Stimulated activated CD4-positive, alpha-beta T cell treated with anti-CD3 and anti-CD28 coated beads, Interleukin-12 subunit alpha, Interleukin-12 subunit beta, amount 100 ng/mL, for 48 hours (primary cell): ENCODE measurements around the gene RAB11FIP4.

ENCODE experiments used
- DNase-seq, 3 donors: peaks; one replicate each; pipeline ENCODE4 v3.0.0-alpha.2; 2020; ENCODE audit warnings: low read depth in 2 of 3, low spot score in 1 of 3

The RAB11FIP4 gene

DNA sequence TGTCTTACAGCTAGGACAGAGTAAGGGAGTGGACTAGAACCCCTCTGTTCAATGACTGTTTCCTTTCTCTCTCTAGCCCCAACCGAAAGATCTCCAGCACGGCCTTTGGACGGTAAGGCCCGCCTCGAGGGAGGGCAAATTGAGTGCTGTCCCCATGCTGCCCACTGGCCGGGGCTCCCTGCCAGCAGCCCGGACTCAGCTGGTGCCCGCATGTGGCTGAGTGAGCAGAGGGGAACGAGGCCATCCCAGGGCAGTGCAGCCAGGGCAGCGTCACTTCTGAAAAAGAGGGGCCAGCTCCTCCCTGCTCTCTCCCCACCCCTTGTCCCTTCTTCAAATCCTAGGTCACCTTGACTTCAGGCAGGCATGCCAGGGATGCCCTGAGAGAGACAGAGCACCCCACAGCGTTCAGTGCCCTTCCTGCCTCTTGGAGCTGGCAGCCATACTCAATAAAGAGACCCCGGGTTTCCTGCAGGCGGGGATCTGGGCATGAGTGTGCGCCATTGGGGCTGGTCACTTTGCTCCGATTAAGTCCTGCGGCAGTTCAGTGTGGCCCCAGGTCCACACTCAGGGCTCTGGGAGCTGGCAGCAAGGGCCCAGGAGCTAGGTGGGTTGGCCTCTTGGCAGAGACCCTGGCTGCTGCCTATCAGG lies 130.9 kb downstream of the RAB11FIP4 start:
- no peak for DNase-seq

DNA sequence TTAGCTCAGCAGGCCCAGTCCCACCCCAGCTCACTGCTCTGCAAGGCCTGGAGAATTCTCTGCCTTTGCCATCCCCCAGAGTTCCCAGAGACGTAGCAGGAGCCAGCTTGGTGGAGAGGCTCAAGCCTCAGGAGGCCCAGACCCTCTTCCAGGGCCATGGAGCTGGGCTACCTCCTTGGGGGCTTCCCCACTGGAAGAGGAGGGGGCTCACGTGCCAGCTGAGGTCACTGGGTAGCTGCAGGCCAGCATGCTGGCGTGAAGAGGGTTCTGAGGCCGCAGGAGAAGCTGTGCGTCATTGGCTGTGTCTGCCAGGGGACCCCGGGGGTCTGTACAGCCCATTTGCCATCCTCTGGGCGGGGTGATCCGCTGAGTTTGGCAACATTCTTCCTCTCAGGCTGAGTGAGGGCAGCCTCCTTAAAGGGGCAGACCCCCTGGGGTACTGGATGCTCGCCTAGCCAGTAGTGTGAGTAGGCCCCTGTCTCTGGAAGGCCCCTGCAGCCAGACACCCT lies 131.6 kb downstream of the RAB11FIP4 start:
- DNase-seq: no peak

DNA sequence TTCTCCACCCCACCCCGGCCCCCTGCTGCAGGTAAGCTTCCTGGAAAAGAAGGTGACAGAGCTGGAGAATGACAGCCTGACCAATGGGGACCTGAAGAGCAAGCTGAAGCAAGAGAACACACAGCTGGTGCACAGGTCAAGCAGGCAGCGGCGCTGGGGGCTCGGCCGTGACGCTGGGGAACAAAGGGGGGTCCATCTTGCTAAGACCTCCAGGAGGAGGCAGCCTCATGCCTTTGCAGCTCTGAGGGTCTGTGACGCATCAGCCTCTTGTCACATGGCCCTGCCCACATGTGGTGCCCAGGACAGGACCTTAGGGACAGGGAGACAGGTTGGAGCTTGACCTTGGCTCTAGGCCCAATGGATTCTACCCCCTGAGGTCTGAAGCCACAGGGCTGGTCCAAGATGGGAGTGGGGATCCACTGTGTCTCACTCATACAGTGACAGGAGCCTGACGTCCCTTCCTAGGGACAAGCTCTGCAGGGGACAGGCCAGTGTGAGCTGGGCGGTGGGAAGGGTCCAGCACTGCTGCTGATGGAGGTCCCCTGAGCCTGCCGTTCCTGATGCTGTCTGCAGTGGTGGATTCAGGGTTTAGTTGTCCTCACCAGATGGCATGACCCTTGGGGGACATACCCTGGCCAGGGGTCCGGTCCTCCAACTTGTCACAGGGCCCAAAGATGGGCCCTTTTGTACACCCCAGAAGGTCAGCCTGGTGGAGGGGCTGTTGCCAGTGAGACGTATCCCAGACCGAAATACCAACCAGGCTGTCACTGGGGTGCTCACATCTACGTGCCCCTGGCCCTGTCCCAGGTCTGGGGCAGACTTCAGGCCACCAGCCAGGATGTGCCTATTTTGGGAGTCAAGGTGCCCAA lies 132.6 kb downstream of the RAB11FIP4 start:
- no peak for DNase-seq

DNA sequence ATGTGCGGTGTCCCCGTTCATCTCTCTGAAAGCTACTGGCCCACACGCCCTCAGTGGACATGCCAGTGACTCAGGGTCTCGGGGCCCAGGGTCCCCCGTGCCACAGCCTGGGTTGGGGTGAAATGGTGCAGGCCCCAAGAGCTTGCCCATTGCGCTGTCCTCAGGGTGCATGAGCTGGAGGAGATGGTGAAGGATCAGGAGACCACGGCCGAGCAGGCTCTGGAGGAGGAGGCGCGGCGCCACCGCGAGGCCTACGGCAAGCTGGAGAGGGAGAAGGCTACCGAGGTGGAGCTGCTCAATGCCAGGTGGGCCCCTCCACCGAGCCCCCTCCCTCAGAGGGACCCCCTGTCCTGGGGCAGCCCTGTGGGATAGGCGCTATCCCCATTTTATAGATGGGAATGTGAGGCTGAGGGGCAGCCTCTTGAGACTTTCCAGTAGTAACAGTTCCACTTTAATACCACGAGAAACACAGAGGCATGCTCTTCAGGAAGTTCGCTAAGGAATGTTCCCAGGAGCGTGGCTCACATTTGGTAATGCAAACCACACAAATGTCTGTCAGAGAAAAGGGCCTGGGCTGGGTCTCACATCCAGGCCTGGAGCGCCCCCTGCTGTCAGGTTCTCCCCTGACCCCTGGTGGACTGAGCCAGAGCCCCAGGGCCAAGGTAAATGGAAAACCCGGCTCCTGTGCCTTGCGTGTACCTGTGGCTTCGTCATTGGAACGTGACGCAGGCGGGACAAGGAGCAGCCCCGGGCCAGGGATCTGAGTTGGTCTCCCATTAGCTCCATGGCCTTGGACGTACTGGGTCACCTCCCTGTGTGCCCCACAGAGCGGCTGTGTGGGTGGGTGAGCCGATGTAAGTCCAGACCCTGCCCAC lies 133.7 kb downstream of the RAB11FIP4 start:
- peak; percentile 68 to 93 (median 83) for DNase-seq

DNA sequence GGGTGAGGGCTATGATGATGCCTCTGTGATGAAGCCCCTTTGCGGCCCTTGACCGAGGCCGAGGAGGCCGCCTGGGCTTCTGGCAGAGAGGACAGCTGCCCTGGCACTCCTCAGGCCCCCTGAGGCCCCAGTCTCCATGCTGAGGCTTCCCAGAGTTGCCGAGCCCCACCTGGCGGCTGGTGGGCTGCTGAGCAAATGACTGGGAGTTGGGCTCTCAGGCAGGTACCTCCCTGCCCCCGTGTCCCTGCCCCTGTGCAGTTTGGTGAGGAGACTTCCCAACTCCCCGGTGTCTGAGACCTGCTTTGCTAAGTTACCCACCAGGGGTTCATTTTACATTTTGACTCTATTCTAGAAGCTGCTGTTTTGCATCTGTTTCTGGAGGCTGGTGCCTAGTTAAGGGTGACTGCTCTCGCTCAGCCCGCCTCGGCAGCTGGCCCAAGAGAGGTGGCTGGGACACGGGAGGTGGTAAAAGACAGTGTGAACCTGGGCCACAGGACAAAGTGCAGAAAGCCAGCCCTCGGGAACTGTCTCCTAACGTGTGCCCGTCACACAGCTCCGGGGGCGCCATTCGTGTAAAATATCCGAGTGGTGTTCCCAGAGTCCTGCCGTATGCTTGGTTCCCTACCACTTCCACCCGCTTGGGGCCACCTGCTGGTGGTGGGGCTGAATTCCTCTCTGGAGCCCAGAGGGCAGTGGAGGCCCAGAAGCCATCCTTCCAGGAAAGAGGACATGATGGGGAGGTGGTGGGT lies 134.5 kb downstream of the RAB11FIP4 start:
- DNase-seq: no peak

DNA sequence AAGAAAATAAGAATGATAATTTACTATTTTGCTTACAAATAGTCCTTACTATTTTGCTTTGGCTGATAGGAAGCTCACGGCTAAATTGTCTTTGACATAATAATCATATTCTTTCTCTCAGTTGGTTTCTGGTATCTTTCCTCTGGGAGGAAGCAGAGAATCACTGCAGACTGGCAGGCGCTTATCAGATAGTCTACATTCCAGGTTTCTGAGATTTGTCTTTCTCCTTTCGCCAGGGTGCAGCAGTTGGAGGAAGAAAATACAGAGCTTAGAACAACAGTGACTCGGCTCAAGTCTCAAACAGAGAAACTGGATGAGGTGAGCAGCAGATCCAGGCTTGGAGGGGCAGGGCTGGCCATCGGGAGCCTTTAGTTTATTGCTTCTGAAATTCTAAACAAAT lies 136.1 kb downstream of the RAB11FIP4 start:
- no peak for DNase-seq

DNA sequence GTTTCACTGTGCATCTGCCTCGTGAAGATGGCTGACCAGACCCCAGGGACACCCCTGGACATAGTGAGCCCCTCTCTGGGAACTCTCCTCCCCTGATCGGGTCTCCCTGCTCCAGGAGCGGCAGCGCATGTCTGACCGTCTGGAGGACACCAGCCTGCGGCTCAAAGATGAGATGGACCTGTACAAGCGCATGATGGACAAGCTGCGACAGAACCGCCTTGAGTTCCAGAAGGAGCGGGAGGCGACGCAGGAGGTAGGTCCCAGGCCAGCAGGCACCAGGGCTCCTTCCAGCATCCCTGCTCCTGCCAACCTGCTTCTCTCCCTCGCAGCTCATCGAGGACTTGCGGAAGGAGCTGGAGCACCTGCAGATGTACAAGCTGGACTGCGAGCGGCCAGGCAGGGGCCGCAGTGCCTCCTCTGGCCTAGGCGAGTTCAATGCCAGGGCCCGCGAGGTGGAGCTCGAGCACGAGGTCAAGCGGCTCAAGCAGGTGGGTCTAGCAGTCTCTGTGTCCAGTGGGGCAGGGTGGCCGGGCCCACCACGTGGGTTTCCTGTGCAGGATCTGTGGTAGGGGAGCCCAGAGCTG lies 136.9 kb downstream of the RAB11FIP4 start:
- no peak for DNase-seq

DNA sequence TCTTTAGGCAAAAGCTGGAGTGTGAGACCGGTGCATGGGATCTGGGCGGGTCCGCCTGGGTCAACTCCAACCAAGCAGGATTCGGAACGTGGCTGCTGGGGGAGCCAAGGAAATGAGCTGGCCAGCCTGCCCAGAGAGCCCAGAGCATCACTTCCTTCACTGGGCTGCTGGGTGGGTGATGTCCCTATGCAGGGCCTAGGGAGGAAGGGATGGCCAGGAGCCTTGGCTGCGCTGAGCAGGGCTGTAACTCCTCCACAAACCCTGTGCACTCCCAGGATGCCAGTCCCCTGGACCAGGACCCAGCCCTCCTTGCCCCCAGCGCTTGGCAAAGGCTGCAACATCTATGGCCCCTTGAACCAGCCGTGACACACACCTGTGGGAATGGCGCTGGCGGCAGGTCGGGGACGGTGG lies 138.4 kb downstream of the RAB11FIP4 start:
- DNase-seq: no peak

DNA sequence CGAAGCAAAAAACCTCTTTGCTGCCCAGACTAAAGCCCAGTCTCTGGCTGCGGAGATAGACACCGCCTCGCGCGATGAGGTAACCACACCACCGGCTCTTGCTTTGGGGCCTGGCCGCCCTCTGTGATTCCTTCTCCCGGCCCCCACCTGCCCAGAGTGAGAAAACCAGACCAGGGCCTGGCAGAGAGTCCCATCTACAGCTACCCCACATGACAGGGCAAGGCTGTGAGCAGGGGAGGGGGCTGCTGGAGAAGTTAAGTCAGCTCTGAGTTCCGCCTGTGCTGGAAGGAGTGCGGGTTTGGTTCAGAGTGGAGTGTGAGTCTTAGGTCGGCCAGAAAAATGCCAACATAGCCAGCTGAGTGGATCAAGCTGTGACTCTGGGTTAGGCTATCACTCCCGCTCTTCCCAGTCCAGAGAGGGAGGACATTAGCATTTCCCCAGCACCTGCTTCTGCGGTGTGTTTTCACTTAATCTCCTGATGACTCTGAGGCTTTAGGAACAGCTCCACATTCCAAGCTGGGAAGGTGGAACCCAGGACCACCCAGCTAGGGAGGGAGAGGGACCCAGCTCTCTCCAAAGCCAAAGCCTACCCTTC lies 139.0 kb downstream of the RAB11FIP4 start:
- no peak for DNase-seq

DNA sequence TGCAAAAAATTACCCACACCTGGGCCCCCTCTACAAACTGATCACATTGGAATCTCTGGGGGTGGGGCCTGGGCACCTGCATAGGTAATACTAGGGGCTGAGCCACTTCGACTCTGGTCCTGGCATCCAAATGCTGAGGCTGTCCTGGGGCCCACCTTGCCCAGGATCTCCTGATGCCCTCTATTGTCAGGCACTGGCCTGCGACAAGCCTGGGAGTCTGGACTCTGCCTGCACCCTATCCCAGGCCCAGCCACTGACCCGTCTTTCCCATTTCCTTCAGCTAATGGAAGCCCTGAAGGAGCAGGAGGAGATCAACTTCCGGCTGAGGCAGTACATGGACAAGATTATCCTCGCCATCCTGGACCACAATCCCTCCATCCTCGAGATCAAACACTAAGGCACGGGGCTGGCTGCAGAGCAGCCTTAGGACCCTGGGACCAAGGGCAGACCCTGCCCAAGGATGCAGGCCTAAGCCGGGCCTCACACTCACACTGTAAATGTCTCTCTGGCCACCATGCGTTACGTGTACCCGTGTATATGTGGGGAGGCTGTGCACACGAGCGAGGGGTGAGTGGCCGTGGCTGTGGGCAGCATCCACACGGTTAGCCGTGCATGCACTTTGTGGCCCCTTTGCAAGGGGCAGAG lies 140.0 kb downstream of the RAB11FIP4 start:
- DNase-seq: no peak

DNA sequence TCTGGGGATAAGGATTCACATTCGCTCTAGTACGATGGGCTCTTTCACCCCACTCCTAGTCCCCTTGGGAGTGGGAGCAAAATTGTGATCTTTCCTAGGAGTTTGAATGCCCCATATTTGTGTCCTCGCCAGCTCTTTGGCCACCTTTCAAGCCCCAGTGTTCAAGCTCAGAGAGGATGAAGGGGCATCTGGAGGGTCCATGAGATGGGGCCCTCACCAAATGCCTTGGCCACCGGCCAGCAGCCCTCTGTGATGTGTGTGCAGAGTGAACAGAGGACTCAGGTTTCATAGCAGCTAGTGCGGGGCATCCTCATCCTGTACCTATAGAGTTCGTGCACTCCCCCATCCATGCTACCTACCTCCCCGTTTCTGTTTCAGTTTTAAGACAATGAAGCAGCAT lies 140.6 kb downstream of the RAB11FIP4 start:
- no peak for DNase-seq

DNA sequence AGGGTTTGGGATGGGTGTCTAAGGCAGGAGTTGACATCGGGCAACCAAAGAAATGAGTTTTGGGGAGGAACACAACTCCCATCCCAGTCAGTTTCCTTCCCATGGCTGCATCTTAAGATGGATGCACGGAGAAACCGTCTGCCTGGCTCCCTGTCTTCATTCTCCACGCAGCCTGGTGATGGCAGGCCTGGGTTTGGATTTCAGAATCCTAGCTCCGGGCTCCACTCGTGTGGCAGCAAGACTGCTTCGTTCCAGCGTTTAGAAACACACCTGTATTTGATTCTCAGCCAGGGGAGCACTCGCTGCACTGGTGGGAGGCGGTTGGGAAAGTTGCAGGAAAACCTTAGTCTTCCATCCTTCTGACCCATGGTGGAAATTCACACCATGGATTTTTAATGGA lies 141.1 kb downstream of the RAB11FIP4 start:
- no peak for DNase-seq

DNA sequence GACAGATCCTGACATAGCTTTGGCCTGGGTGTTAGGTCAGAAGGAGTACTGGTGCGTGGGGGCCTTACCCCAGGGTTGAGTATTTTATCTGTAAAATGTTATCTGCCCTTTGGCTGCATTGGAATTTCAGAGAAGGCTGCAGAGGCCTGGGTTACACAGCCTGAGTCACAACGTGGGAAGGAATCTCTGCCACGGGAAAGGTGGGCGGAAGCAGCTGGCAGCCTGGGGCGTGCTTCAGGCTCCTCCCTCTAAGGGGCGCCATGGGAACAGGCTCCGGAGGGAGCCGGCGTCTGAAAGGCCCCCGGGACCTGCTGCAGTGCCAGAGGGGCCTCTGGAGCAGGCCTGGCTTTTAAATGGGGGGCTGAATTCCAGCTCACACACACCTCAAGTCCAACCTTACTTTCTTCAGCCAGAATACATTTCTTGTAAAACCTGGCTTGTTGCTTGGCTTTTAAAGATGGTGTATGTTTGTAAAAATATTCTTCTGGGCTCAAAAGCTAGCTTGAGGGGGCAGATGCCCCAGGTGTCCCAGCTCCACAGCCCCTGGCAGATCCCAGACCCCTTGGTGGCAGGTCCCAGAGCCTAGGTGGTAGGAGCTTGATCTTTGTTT lies 142.2 kb downstream of the RAB11FIP4 start:
- DNase-seq: no peak

DNA sequence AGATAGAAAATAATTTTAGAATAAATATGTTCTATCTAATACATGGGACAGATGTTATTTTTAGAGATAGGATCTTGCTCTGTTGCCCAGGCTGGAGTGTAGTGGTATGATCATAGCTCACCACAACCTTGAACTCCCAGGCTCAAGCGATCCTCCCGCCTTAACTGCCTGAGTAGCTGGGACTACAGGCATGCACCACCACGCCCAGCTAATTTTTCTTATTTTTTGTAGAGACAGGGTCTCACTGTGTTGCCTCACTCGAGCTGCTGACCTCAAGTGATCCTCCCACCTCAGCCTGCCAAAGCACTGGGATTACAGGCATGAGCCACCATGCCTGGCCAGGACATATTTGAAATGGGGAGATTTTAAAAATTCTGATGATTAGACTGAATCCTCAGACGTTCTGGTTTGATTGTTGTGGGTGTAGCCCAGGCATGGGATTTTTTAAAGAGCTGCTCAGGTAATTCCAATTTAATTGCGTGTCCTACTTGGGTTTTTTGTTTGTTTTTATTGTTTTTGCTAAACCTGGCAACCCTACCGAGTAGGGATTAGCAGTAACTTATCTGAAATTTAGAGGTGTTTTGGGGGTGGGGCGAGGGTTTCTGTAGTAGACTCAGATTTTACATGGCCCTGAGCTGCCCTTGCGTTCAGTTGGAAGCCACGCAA lies 142.9 kb downstream of the RAB11FIP4 start:
- DNase-seq: no peak

DNA sequence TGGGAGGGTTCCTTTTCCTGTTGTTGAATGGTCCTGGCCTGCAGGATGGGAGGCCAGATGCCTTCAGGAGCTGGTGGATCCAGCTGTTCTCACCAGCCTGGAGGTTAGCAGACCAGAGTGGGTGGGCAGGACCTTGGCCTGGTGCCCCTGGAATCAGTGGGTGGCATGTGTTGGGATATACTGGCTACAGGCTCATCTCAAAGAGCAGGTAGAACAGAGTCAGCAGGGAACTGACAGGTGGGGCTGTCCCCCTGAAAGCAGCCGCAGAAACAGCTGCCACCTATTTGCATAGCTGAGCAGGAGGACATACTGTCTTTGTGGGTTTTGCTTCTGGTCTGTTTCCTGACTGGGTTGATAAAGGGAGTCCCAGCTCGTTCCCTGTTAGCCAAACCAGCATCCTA lies 144.1 kb downstream of the RAB11FIP4 start:
- no peak for DNase-seq

DNA sequence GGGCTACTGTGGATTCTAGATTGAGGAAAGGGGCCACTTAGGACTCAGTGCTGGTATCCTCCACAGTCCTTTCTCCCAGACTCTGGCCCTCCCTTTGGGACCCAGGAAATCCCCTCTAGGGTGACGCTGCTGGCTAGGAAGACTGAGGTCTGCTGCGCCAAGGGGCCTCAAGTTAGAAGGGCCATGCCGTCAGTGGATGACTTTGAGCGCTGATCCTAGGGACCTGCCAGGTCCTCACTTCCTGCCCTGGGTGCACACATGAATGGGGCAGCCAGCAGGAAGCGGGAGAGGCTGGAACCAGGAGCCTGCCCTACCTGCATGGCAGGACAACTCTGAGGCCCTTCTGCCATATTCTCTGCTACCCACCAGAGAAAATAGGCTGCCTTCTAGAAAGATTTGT lies 145.0 kb downstream of the RAB11FIP4 start:
- no peak for DNase-seq

DNA sequence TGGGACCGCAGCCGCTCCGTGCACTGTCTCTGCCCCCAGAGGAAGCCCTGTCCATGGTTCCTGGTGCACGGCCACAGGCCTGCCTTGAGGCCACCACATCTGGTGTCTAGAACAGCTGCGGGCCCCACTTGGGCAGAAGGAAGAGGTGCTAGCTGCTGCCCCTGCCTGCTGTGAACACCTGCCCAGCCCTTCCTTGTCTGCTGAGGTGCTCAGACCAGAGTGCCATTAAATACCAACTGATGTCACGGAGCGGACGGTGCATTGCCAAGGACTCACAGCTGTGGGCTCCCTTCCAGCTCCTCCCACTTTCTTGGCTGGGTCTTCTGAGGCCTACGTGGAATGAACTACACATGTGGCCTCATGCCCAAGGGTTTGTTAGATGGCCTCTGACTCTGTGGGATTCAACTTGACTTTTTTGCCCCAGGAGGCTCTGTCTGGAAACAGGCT lies 146.1 kb downstream of the RAB11FIP4 start:
- no peak for DNase-seq

DNA sequence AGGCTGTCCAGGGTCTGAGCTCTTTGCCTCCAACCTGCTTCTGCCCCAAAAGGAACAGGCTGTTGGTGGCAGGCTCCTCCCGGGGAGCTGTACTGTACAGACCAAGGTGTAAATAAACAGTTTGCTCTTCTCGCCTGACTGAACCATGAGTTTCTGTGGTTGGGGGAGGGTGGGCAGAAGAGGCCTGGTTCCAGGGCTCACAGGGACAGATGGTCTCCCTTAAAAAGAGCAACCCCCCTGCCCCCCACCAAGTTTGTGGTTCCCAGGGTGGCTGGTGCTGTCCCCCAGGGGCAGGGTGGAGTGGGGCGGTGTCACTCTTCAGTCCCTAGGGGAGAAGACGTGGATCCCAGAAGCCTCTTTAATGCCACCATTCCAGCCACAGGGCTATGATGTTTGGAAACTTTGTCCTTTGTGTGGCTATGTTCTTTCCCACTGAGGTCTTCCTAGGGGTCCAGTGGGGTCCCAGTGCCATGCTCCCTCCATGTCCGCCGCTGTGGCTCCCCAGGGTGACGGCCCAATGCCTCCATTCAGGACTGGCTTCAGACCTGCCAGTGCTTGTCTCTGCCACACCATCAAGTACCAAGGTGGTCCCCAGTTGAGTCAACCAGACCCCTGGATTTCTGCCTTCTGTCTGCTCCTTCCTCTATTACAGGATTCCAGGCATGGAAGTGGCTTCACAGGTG lies 146.7 kb downstream of the RAB11FIP4 start:
- DNase-seq: no peak
